Duodenal mucosa (tissue), 2 donors: ENCODE measurements around the gene C2CD4D.

Source experiments
- H3K27ac ChIP-seq: one replicate; pipeline ENCODE4 v1.7.0; 2013; ENCODE audit warnings: low read depth, low read length
- H3K27me3 ChIP-seq, 2 donors: one replicate each; pipeline ENCODE4 v1.7.0; 2013; ENCODE audit warnings: low read length in 2 of 2, control low read depth in 1 of 2; ENCODE audit not compliant: insufficient read depth in 2 of 2, control insufficient read depth in 1 of 2
- H3K36me3 ChIP-seq, 2 donors: one replicate each; pipeline ENCODE4 v1.7.0; 2013; ENCODE audit warnings: low read length in 2 of 2, control low read depth in 1 of 2; ENCODE audit not compliant: insufficient read depth in 2 of 2, control insufficient read depth in 1 of 2
- H3K4me1 ChIP-seq, 2 donors: one replicate each; pipeline ENCODE4 v1.7.0; 2013; ENCODE audit warnings: low read length in 2 of 2, control low read depth in 1 of 2; ENCODE audit not compliant: insufficient read depth in 2 of 2, control insufficient read depth in 1 of 2
- H3K4me3 ChIP-seq, 2 donors: one replicate each; pipeline ENCODE4 v1.7.0; 2013; ENCODE audit warnings: low read length in 2 of 2, low read depth in 1 of 2
- H3K9ac ChIP-seq, 2 donors: one replicate each; pipeline ENCODE4 v1.7.0; 2013; ENCODE audit warnings: low read length in 2 of 2, low read depth in 1 of 2
- H3K9me3 ChIP-seq, 2 donors: one replicate each; pipeline ENCODE4 v1.7.0; 2013; ENCODE audit warnings: low read length in 2 of 2, control low read depth in 1 of 2; ENCODE audit not compliant: control insufficient read depth in 1 of 2

The C2CD4D gene

DNA sequence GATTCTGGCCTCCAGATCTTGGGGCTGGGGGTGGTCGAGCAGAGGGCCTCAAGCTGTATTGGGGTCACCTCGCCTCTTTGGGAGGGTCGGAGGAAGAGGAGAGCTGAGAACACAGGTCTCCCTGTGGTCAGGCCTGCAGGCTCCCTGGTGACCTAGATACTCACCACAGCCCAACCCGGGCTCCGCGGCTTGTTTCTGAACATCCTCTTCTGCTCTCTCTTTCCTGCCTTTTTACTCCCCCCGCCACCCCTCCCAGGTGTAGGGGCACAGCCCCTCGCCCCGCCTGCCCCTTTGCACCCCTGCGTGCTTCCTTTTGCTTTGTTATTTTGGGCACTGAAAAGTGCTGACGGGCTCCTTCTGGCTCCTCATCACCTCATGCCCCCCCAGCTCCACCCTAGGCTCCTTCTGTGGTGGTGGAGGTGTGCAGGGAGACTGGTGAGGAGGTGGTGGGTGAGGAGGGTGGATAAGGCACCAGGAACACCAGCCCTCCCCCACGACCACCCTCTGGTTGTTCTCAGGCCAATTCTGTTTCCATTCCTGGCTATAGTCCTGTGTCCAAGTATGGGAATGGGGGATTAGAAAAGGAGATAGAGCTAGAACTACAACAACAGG is 23.8 kb downstream of the C2CD4D start:
- no peak overlapping the region for H3K27ac ChIP-seq
- peaks cover 4 to 48% of the 10 kb centered on the region in 2 donors for H3K36me3 ChIP-seq
- H3K27me3 ChIP-seq: no peaks in the 10 kb centered on the region
- peaks cover 0 to 6% of the 10 kb centered on the region in 2 donors for H3K4me1 ChIP-seq
- no peak overlapping the region for H3K9ac ChIP-seq
- H3K4me3 ChIP-seq: no peak overlapping the region
- no peaks in the 10 kb centered on the region for H3K9me3 ChIP-seq

DNA sequence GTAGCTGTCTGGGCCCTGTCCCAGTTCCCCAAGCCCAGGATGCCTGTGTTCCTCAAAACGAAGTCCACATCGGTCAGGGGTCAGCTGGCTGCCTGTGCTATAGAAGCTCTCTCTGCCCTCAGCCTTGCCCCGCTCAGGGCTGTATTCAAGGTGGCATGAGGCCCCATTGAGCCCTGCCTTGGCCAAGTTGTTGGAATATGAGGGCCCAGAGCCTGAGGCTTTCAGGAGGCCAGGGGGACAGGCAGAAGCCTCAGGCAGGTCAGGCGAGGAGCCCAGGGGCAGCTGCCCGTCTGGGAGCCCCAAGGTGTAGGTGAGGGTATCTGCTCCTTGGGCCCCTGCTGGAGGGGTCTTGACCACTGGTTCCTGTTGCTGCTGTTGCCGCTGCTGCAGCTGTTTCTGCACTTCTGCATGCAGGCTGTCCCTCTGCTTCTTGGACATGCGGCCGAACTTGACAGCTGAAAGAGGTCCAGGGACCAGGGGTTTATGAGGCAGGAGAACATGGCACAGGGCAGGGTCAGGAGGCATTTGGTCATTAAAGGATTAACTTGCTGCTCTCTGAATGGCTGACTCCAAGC is 24.6 kb downstream of the C2CD4D start:
- H3K36me3 ChIP-seq: peaks cover 4 to 48% of the 10 kb centered on the region in 2 donors
- no peaks in the 10 kb centered on the region for H3K9me3 ChIP-seq
- no peak overlapping the region for H3K4me3 ChIP-seq
- no peak overlapping the region for H3K9ac ChIP-seq
- H3K27me3 ChIP-seq: no peaks in the 10 kb centered on the region
- peaks cover 0 to 4% of the 10 kb centered on the region in 2 donors for H3K4me1 ChIP-seq
- no peak overlapping the region for H3K27ac ChIP-seq

DNA sequence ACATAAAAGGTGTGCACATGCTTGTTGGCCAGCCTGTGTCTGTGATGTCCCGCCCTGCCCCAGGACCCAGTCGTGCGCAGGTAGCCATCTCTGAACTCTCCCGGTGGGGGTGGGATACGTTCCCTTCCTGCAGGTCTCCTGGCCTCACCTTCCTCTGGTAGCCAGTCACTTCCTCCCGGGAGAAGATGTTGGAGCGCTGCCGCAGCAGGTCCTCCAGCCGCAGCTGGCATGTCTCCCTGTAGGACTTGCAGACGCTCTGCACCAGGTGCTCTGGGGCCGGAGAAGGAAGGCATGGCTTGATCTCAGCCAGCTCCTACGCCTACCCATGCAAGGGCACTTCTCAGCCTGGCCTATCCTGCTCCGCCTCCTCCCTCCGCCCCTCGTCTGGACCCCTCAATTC is 25.2 kb downstream of the C2CD4D start:
- no peaks in the 10 kb centered on the region for H3K9me3 ChIP-seq
- no peak overlapping the region for H3K4me3 ChIP-seq
- no peaks in the 10 kb centered on the region for H3K27me3 ChIP-seq
- peaks cover 0 to 4% of the 10 kb centered on the region in 2 donors for H3K4me1 ChIP-seq
- H3K9ac ChIP-seq: no peak overlapping the region
- H3K36me3 ChIP-seq: peaks cover 4 to 53% of the 10 kb centered on the region in 2 donors
- H3K27ac ChIP-seq: no peak overlapping the region

DNA sequence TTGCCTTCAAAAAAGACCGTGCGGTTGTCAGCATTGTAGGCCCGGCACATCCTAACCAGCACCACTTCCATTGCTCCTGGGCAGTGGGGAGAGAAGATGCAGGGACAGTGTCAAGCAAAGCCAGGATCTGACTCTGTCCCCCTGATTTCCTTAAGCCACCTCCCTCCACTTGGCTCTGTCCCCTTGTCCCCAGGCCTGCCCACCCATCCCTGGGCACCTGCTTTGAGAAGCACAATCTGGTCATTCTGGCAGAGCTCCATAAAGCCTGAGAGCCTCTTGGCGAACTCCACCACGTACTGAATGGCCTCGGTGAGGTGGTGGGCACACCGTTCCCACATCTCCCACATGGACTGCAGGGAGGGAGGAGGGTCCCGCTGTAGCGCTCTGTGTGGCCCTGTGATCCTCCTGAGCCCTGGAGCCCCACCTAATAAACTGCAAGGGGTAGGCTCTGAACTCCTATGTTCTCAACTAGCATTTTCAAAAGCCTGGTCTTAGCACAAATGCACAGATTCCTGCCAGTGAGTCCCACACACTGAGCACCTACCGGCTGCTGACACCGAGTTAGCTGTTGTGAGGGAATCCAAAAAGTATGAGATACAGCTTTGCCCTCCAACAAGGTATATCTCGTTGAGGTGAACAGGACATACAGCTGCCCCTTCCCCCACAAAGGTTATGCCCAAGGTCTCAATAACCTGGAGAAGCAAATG is 26.2 kb downstream of the C2CD4D start:
- H3K9me3 ChIP-seq: no peaks in the 10 kb centered on the region
- H3K9ac ChIP-seq: no peak overlapping the region
- no peak overlapping the region for H3K4me3 ChIP-seq
- H3K4me1 ChIP-seq: peaks cover 0 to 4% of the 10 kb centered on the region in 2 donors
- no peaks in the 10 kb centered on the region for H3K27me3 ChIP-seq
- H3K27ac ChIP-seq: no peak overlapping the region
- peaks cover 4 to 55% of the 10 kb centered on the region in 2 donors for H3K36me3 ChIP-seq

DNA sequence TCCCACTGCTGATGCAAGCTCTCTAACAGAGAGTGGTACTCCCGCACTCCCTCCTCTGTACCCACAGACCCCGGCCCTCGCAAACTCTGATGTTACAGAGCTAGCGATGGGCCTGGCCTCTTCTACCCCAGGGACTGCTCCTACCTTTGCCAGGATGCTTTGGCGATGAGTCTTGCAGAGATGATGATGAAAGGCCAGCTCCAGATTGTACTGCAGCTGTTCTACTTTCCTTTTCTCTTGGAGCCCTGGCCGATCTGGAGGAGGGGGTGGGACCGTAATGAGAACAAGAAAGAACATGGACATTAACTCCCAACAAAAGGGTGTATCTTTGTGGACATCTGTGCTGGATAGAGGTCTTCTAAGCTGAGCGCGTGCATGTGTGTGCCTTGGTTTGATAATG is 28.4 kb downstream of the C2CD4D start:
- no peaks in the 10 kb centered on the region for H3K27me3 ChIP-seq
- no peaks in the 10 kb centered on the region for H3K9me3 ChIP-seq
- no peak overlapping the region for H3K4me3 ChIP-seq
- no peak overlapping the region for H3K9ac ChIP-seq
- H3K27ac ChIP-seq: no peak overlapping the region
- peaks cover 0 to 4% of the 10 kb centered on the region in 2 donors for H3K4me1 ChIP-seq
- peaks cover 4 to 44% of the 10 kb centered on the region in 2 donors for H3K36me3 ChIP-seq

DNA sequence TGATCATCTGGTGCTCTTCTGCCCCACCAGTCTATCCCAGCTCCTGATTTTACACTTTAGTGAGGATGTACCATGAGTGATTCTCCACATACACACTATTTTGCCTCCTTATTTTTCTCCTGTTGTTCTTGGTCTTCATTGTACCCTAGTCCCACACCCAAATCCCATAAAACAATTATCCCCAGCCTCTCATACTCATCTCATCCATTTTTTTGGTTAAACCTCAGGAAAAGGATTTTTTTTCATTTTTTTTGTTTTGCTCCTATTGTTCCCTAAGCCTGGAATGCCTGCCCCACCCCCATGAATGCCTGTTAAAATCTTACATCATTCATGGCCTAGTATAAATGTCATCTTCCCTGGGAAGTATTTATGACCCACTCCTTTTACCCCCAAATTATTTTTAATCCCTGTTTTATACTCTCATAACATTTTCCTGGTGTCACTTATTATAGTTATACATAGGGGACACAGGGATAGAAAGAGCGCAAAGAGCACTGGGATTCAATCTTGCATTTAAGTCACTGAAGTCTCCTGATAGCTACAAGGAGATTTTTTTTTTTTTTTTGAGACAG is 29.5 kb downstream of the C2CD4D start:
- H3K27ac ChIP-seq: no peak overlapping the region
- H3K27me3 ChIP-seq: no peaks in the 10 kb centered on the region
- H3K9ac ChIP-seq: no peak overlapping the region
- no peak overlapping the region for H3K4me3 ChIP-seq
- H3K36me3 ChIP-seq: peaks cover 4 to 35% of the 10 kb centered on the region in 2 donors
- H3K4me1 ChIP-seq: no peaks in the 10 kb centered on the region
- H3K9me3 ChIP-seq: no peaks in the 10 kb centered on the region

DNA sequence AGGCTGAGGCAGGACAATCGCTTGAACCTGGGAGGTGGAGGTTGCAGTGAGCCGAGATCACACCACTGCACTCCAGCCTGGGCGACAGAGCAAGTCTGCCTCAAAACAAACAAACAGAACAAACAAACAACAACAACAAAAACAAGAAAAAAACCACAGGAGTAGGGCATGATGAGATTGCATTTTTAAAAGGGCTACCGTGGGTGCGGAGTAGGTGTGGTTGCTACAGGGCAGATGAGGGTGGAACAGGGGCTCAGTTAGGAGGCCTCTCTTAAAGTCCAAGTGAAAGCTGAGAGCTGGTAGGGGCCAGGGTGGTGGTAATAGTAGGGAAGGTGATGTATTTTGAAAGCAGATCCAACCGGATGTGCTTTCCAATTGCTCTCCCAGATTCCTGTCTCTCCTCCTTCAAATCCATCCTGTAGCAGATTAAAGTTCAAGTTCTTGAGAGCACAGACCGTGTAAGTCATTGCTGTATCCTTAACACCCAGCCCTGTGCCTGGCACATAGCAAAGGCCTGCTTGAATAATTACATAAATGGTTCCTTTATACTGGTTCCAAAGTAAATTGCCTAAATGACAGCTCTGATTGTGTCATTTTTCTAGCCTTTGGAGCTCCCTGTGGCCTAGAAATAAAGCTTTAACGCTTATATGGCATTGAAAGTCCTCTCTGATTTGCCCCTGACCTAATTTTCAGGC is 30.2 kb downstream of the C2CD4D start:
- Histone ChIP-seq H3K9me3 (no peaks in the 10 kb centered on the region), H3K4me3 (no peak overlapping the region), H3K9ac (no peak overlapping the region), H3K36me3 (peaks cover 4 to 28% of the 10 kb centered on the region in 2 donors), H3K27ac (no peak overlapping the region), H3K4me1 (no peaks in the 10 kb centered on the region), H3K27me3 (no peaks in the 10 kb centered on the region)

DNA sequence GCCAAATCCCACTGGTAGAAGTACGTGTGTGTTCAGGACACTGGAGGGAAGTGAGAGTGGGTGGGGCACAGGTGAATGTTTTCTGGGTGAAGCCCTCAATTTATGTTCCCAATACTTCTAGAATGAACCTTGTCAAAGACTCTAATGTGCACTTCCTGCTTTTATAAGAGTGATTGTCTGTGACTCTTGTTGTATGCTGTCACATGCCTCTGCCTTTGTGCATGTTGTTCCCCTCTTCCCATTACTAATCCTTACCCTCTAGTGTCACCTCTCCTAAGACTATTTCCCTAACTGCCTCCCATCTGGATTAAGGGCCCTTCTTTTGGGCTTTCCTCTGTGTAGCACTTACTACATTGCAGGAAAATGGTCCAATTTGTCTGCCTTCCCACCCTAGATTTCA is 31.9 kb downstream of the C2CD4D start:
- Histone ChIP-seq H3K4me1 (no peaks in the 10 kb centered on the region), H3K4me3 (no peak overlapping the region), H3K9ac (no peak overlapping the region), H3K36me3 (peaks cover 4 to 22% of the 10 kb centered on the region in 2 donors), H3K27ac (no peak overlapping the region), H3K9me3 (no peaks in the 10 kb centered on the region), H3K27me3 (no peaks in the 10 kb centered on the region)

DNA sequence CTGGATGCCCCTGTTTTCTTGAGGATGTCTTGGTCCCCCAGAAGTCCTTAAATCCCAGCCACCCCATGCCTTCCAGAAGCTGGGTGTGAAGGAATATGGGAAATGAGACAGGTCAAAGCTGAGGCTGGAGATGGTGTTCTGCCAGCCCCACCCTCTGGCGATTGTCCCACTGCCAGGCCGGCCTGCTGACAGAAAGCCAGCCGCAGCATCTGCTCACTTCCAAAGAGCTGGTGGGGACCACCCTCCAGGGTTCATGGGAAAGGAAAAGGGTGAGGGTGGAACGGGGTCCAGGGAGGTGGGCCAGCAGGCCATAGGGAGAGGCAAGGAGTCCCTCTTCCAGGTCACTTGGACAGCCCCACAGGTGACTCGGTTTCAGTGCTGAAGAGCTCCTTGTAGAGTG is 32.5 kb downstream of the C2CD4D start:
- Histone ChIP-seq H3K27me3 (no peaks in the 10 kb centered on the region), H3K27ac (no peak overlapping the region), H3K9ac (no peak overlapping the region), H3K4me3 (no peak overlapping the region), H3K4me1 (no peaks in the 10 kb centered on the region), H3K9me3 (no peaks in the 10 kb centered on the region), H3K36me3 (peaks cover 4 to 19% of the 10 kb centered on the region in 2 donors)

DNA sequence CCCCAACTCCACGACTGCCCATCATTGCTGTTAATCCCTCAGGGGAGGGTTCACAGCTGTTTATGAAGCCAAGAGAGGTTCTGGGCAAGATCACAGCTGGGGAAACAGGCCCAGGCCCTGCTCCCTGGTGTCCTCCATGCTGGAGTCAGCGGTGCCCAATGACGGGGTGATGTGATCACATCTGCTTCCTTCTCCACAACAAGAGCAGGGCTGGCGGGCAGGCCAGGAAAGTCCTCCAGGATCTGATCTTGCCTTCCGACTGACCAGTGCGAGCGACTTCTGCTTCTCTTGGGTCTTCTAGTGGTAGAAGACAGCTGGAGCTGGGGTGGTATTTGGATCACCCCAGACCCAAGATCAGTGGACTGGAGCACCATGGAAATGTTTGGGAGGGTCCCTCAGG is 33.5 kb downstream of the C2CD4D start:
- no peak overlapping the region for H3K4me3 ChIP-seq
- no peaks in the 10 kb centered on the region for H3K27me3 ChIP-seq

More for the DNA sequence above, 33.5 kb downstream of the C2CD4D start:
- Histone ChIP-seq H3K9me3 (no peaks in the 10 kb centered on the region), H3K9ac (no peak overlapping the region), H3K36me3 (peaks cover 0 to 12% of the 10 kb centered on the region in 2 donors), H3K4me1 (no peaks in the 10 kb centered on the region), H3K27ac (no peak overlapping the region)
